GM21526 (cell line): ENCODE results near the gene CELA3B.
"Not testable (repeated sequence)": the region's sequence is repeated elsewhere in the genome, so short reads cannot be mapped to it uniquely, and the experiment has no call there.

Source experiments
- ATAC-seq: cut with Tn5 transposase; IDR thresholded peaks from one replicate; pipeline ENCODE4 v1.9.1; 2021; ENCODE audit warnings: moderate library complexity; ENCODE audit not compliant: unreplicated experiment, low FRiP score

The CELA3B gene

GRCh38 chr1:21974699-21975098 is 2.1 kb upstream of the CELA3B start:
- ATAC-seq, result not testable (repeated sequence)

- not testable (repeated sequence) for ATAC-seq
These were observed 1.5 kb upstream of the CELA3B start for GRCh38 chr1:21975296-21975695.

- not testable (repeated sequence) for ATAC-seq
These were observed 1.4 kb downstream of the CELA3B start for GRCh38 chr1:21978209-21978608.

- ATAC-seq, result not testable (repeated sequence)
These were observed 3.8 kb downstream of the CELA3B start for GRCh38 chr1:21980515-21981220.

GRCh38 chr1:21981253-21981652 is 4.4 kb downstream of the CELA3B start:
- ATAC-seq, result not testable (repeated sequence)

- ATAC-seq, result not testable (repeated sequence)
These were observed 5.3 kb downstream of the CELA3B start for GRCh38 chr1:21982122-21982521.

GRCh38 chr1:21983539-21983938 is 6.7 kb downstream of the CELA3B start:
- not testable (repeated sequence) for ATAC-seq

GRCh38 chr1:21985893-21986292 is 9.1 kb downstream of the CELA3B start:
- not testable (repeated sequence) for ATAC-seq

- not testable (repeated sequence) for ATAC-seq
These were observed 9.6 kb downstream of the CELA3B start for GRCh38 chr1:21986386-21986785.

GRCh38 chr1:21989672-21990393 is 13.0 kb downstream of the CELA3B start:
- ATAC-seq, result not testable (repeated sequence)

GRCh38 chr1:21992186-21992585 is 15.4 kb downstream of the CELA3B start:
- ATAC-seq, result not testable (repeated sequence)

- ATAC-seq, result not testable (repeated sequence)
These were observed 17.9 kb downstream of the CELA3B start for GRCh38 chr1:21994716-21995115.

GRCh38 chr1:21996663-21996970 is 19.8 kb downstream of the CELA3B start:
- ATAC-seq, result not testable (repeated sequence)

GRCh38 chr1:21997891-21998623 is 21.2 kb downstream of the CELA3B start:
- ATAC-seq, result not testable (repeated sequence)

GRCh38 chr1:21998624-21999294 is 21.9 kb downstream of the CELA3B start:
- not testable (repeated sequence) for ATAC-seq

- ATAC-seq, result not testable (repeated sequence)
These were observed 22.8 kb downstream of the CELA3B start for GRCh38 chr1:21999645-22000044.

GRCh38 chr1:22001409-22001808 is 24.6 kb downstream of the CELA3B start, which contains the start of gene CELA3A:
Gene CELA3A (plus strand): TSS chr1:22001657. CDS start chr1:22001675, 18 bp downstream.
- ATAC-seq, result no peak

- not testable (repeated sequence) for ATAC-seq
These were observed 25.6 kb downstream of the CELA3B start for GRCh38 chr1:22002461-22002860.

GRCh38 chr1:22002875-22003274 is 26.1 kb downstream of the CELA3B start:
- not testable (repeated sequence) for ATAC-seq

GRCh38 chr1:22003959-22004358 is 27.1 kb downstream of the CELA3B start:
- not testable (repeated sequence) for ATAC-seq
